Erythroblast (primary cell): ENCODE results near the gene MMP20.

Source experiments
- GATA1 ChIP-seq: IDR thresholded peaks from 2 replicates; pipeline ENCODE4 v1.6.1; 2011; ENCODE audit warnings: low read depth, mild to moderate bottlenecking, control low read depth, low read length, moderate library complexity
- POLR2A ChIP-seq: IDR thresholded peaks from 2 replicates; pipeline ENCODE4 v1.6.1; 2011; ENCODE audit warnings: mild to moderate bottlenecking, low read length

DNA sequence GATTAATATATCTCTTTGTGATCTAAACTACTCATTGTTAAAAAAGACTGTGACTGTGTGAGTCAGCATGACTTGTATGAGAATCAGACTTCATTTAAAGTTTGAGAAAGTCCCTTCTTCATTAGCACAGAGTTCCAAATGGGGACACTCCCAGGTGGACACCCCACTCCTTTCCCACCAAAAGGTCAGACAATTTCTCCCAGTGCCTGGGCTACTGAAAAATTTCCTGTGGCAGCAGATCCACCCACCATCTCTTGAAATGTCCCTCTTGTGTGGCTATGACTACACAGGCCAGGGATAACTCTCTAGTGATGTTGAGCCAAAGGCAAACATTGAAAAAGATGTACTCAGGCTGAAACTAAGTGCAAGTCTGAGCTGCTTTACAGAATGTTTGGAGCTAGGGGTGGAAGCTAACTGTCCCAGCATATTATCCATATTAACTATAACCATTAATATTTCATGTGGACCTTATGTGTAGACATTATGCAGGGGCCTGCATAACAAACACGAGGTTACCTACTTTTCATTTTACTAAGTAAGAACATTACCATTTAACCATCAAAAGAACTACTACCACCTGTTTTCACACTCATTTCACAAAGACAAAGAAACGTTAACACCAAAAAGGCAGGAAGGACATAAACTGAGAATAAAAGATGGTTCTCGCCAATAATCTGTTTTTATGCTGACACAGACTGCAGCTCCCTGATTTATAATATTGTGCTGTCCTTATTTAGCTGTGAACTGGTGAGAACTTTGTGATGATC lies 44.8 kb downstream of the MMP20 start:
- TF ChIP-seq POLR2A (no peak), GATA1 (no peak)
